Measurements from ENCODE around the gene NCL.
"Not testable (repeated sequence)": the region's sequence is repeated elsewhere in the genome, so short reads cannot be mapped to it uniquely, and the experiment has no call there.

Gene NCL

DNA sequence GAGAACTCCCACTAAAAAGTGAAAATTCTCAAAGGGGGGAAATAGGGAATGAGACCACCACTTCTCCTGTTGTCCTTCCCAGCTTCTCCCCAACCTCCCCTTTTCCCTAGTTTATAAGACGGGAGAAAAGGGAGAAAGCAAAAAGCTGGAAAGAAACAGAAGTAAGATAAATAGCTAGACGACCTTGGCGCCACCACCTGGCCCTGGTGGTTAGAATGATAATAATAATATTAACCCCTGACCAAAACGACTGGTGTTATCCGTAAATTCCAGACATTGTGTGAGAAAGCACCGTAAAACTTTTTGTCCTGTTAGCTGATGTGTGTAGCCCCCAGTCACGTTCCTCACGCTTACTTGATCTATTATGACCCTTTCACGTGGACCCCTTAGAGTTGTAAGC lies 56.0 kb downstream of the NCL start:
- H3K9me3 ChIP-seq (ENCODE audit: control insufficient read depth, insufficient read depth, low read length): peaks cover 10% of the 10 kb centered on the region
- not testable (repeated sequence) for H3K27me3 ChIP-seq (ENCODE audit: control insufficient read depth, low read length); H3K4me2 ChIP-seq (ENCODE audit: low read length); H4K20me1 ChIP-seq (ENCODE audit: control insufficient read depth, insufficient read depth, low read depth, low read length); H3K27ac ChIP-seq (ENCODE audit: low read depth, low read length); H3K9me2 ChIP-seq (replicated peaks; ENCODE audit: control insufficient read depth, low read length); H3K36me3 ChIP-seq (ENCODE audit: control insufficient read depth, low read length); H3K79me2 ChIP-seq (ENCODE audit: control insufficient read depth, low read length); H3K4me3 ChIP-seq (ENCODE audit: low read length); H3F3A ChIP-seq (ENCODE audit: control insufficient read depth, insufficient read depth)
- TF ChIP-seq, protein P1, sequence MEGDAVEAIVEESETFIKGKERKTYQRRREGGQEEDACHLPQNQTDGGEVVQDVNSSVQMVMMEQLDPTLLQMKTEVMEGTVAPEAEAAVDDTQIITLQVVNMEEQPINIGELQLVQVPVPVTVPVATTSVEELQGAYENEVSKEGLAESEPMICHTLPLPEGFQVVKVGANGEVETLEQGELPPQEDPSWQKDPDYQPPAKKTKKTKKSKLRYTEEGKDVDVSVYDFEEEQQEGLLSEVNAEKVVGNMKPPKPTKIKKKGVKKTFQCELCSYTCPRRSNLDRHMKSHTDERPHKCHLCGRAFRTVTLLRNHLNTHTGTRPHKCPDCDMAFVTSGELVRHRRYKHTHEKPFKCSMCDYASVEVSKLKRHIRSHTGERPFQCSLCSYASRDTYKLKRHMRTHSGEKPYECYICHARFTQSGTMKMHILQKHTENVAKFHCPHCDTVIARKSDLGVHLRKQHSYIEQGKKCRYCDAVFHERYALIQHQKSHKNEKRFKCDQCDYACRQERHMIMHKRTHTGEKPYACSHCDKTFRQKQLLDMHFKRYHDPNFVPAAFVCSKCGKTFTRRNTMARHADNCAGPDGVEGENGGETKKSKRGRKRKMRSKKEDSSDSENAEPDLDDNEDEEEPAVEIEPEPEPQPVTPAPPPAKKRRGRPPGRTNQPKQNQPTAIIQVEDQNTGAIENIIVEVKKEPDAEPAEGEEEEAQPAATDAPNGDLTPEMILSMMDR (IDR thresholded peaks at IDR 0.05; ENCODE audit: low read depth, low read length, poor library complexity, severe bottlenecking): peak; percentile 9
- peaks cover 39% of the 10 kb centered on the region for H3K4me1 ChIP-seq (ENCODE audit: control insufficient read depth, low read length)

DNA sequence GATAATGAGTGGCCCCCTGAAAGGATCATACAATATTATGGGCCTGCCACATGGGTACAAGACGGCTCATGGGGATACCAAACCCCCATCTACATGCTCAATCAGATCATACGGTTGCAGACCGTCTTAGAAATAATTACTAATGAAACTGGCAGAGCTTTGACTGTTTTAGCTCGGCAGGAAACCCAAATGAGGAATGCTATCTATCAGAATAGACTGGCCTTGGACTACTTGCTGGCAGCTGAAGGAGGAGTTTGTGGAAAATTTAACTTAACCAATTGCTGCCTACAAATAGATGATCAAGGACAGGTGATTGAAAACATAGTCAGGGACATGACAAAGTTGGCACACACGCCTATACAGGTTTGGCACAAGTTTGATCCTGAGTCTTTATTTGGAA lies 56.6 kb downstream of the NCL start:
- not testable (repeated sequence) for H3K27me3 ChIP-seq (ENCODE audit: control insufficient read depth, low read length); H3K4me3 ChIP-seq (ENCODE audit: low read length); H3K4me2 ChIP-seq (ENCODE audit: low read length); H3F3A ChIP-seq (ENCODE audit: control insufficient read depth, insufficient read depth); H4K20me1 ChIP-seq (ENCODE audit: control insufficient read depth, insufficient read depth, low read depth, low read length); H3K9me2 ChIP-seq (replicated peaks; ENCODE audit: control insufficient read depth, low read length); H3K27ac ChIP-seq (ENCODE audit: low read depth, low read length); H3K79me2 ChIP-seq (ENCODE audit: control insufficient read depth, low read length); H3K36me3 ChIP-seq (ENCODE audit: control insufficient read depth, low read length)
- peaks cover 10% of the 10 kb centered on the region for H3K9me3 ChIP-seq (ENCODE audit: control insufficient read depth, insufficient read depth, low read length)
- peaks cover 39% of the 10 kb centered on the region for H3K4me1 ChIP-seq (ENCODE audit: control insufficient read depth, low read length)

DNA sequence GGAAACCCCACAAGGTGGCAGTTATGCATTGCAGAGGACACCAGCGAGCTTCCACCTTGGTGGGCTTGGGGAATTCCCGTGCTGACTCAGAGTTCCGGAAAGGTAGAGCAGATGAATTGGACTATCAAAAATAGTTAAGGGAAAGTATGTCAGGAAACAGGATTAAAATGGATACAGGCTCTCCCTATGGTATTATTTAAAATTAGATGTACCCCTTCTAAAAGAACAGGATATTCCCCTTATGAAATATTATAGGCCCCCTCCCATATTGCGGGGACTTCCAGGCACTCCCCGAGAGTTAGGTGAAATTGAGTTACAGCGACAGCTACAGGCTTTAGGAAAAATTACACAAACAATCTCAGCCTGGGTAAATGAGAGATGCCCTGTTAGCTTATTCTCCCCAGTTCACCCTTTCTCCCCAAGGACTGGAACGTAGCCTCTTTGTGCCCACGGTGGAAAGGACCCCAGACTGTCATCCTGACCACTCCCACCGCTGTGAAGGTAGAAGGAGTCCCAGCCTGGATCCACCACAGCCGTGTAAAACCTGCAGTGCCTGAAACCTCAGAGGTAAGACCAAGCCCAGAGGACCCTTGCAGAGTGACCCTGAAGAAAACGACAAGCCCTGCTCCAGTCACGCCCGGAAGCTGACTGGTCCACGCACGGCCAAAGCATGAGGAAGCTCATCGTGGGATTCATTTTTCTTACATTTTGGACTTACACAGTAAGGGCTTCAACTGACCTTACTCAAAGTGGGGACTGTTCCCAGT lies 58.5 kb downstream of the NCL start:
- not testable (repeated sequence) for H3K27me3 ChIP-seq (ENCODE audit: control insufficient read depth, low read length); H3K79me2 ChIP-seq (ENCODE audit: control insufficient read depth, low read length); H3K4me3 ChIP-seq (ENCODE audit: low read length); H3K27ac ChIP-seq (ENCODE audit: low read depth, low read length); H3K36me3 ChIP-seq (ENCODE audit: control insufficient read depth, low read length); H4K20me1 ChIP-seq (ENCODE audit: control insufficient read depth, insufficient read depth, low read depth, low read length); H3K9me3 ChIP-seq (ENCODE audit: control insufficient read depth, insufficient read depth, low read length); H3F3A ChIP-seq (ENCODE audit: control insufficient read depth, insufficient read depth); H3K9me2 ChIP-seq (replicated peaks; ENCODE audit: control insufficient read depth, low read length)
- TF ChIP-seq, protein P1 (IDR thresholded peaks at IDR 0.05; ENCODE audit: low read depth, low read length, poor library complexity, severe bottlenecking): peak; percentile 47
- peaks cover 33% of the 10 kb centered on the region for H3K4me1 ChIP-seq (ENCODE audit: control insufficient read depth, low read length)
- peak overlapping the region; percentile 21 for H3K4me2 ChIP-seq (ENCODE audit: low read length)

DNA sequence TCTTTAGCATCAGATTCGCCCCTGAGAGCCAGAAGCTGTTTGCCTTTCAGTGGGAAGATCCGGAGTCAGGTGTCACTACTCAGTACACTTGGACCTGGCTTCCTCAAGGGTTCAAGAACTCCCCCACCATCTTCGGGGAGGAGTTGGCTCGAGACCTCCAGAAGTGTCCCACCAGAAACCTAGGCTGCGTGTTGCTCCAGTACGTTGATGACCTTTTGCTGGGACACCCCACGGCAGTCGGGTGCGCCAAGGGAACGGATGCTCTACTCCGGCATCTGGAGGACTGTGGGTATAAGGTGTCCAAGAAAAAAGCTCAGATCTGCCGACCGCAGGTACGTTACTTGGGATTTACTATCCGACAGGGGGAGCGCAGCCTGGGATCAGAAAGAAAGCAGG lies 60.1 kb downstream of the NCL start:
- not testable (repeated sequence) for H3K36me3 ChIP-seq (ENCODE audit: control insufficient read depth, low read length); H3K79me2 ChIP-seq (ENCODE audit: control insufficient read depth, low read length); H3K9me2 ChIP-seq (replicated peaks; ENCODE audit: control insufficient read depth, low read length); H3K4me3 ChIP-seq (ENCODE audit: low read length); H3K27me3 ChIP-seq (ENCODE audit: control insufficient read depth, low read length); H4K20me1 ChIP-seq (ENCODE audit: control insufficient read depth, insufficient read depth, low read depth, low read length); H3K27ac ChIP-seq (ENCODE audit: low read depth, low read length); H3K4me2 ChIP-seq (ENCODE audit: low read length); H3K9me3 ChIP-seq (ENCODE audit: control insufficient read depth, insufficient read depth, low read length); H3F3A ChIP-seq (ENCODE audit: control insufficient read depth, insufficient read depth)
- peaks cover 26% of the 10 kb centered on the region for H3K4me1 ChIP-seq (ENCODE audit: control insufficient read depth, low read length)

Measured in DOHH2 (cell line).